Tibial nerve (tissue), 4 donors: Measurements from ENCODE around the gene CARD9. TPM values are rescaled to one million over a fixed set of nuclear protein-coding genes. Genes with fewer than 3 reads are reported as not detected.

Source experiments
- DNase-seq, 2 donors: peaks; one replicate each; pipeline ENCODE4 v3.0.0-alpha.2; 2019; ENCODE audit warnings: low spot score in 2 of 2
- H3K27ac ChIP-seq, 4 donors: fragments of 200-600 bp; sonication (generic) in 3 of 4; one replicate each; pipeline ENCODE4 v1.5.1; 2017 to 2019; ENCODE audit warnings: mild to moderate bottlenecking in 1 of 4
- H3K27me3 ChIP-seq, 2 donors: fragments of 200-600 bp; sonication (generic) in 1 of 2; one replicate each; pipeline versions ENCODE4 v1.5.1 to v1.6.0; 2017 to 2019
- H3K36me3 ChIP-seq, 3 donors: fragments of 200-600 bp; sonication (generic); one replicate each; pipeline ENCODE4 v1.5.1; 2018 to 2019
- H3K4me1 ChIP-seq, 4 donors: fragments of 200-600 bp; sonication (generic) in 3 of 4; one replicate each; pipeline ENCODE4 v1.5.1; 2017 to 2019
- H3K4me3 ChIP-seq, 4 donors: fragments of 200-600 bp; sonication (generic) in 3 of 4; one replicate each; pipeline ENCODE4 v1.5.1; 2017 to 2019; ENCODE audit warnings: mild to moderate bottlenecking in 1 of 4, moderate library complexity in 1 of 4
- H3K9me3 ChIP-seq, 4 donors: fragments of 200-600 bp; sonication (generic) in 3 of 4; one replicate each; pipeline ENCODE4 v1.5.1; 2017 to 2019
- CTCF ChIP-seq, 5 experiments: fragments of 200-600 bp in 3 of 5; fragments of 450-650 bp in 2 of 5; sonication (generic) in 3 of 5; IDR thresholded peaks; one replicate each; pipeline ENCODE4 v1.5.1; 2016 to 2019; ENCODE audit warnings: antibody characterized with exemption in 5 of 5, mild to moderate bottlenecking in 3 of 5, moderate library complexity in 2 of 5
- EP300 ChIP-seq, 2 donors: sonication (generic); formaldehyde crosslinking; IDR thresholded peaks; one replicate each; pipeline ENCODE4 v1.6.1; 2017; ENCODE audit warnings: antibody characterized with exemption in 2 of 2, mild to moderate bottlenecking in 1 of 2
- POLR2A ChIP-seq, 2 donors: fragments of 450-650 bp; IDR thresholded peaks; one replicate each; pipeline ENCODE4 v1.6.1; 2017; ENCODE audit warnings: antibody characterized with exemption in 2 of 2, mild to moderate bottlenecking in 2 of 2, moderate library complexity in 2 of 2
- WGBS, 2 donors: methylation state at CpG; one replicate each; pipeline ENCODE4 v1.1.5; 2018; 5-methylcytosine and 5-hydroxymethylcytosine counted together
- total RNA-seq, 4 donors: library from RNA; depleted of rRNA; stranded (reverse); fragments of >200 nt; gene quantifications; one replicate each; pipeline ENCODE4 v1.1.0, GENCODE V29; 2016

CARD9 gene
- total RNA-seq, 4 donors from 2014 or later, result 3.1 to 19.8 (median 3.1) TPM

GRCh38 chr9:136333045-136333444 lies 40.4 kb downstream of the CARD9 start:
- TF ChIP-seq CTCF (IDR thresholded peaks at IDR 0.05) (no peak), POLR2A (IDR thresholded peaks at IDR 0.05) (no peak), EP300 (IDR thresholded peaks at IDR 0.05) (no peak)
- H3K27me3 ChIP-seq, result no peaks in the 10 kb centered on the region
- H3K27ac ChIP-seq, result peak overlapping the region in 1 of 4 donors; percentile 37
- peaks cover 0 to 60% (median 0%) of the 10 kb centered on the region in 3 donors for H3K36me3 ChIP-seq
- H3K9me3 ChIP-seq, result no peaks in the 10 kb centered on the region
- WGBS, 2 donors, result 82 to 86% methylated on average over 11 to 12 of the region's 12 CpGs
- DNase-seq, result no peak
- H3K4me3 ChIP-seq, result no peak overlapping the region
- peaks cover 0 to 57% (median 34%) of the 10 kb centered on the region in 4 donors for H3K4me1 ChIP-seq

GRCh38 chr9:136332482-136332983 lies 40.9 kb downstream of the CARD9 start:
- Histone ChIP-seq H3K27ac (peak overlapping the region in 1 of 4 donors; percentile 96), H3K4me1 (peaks cover 0 to 59% (median 38%) of the 10 kb centered on the region in 4 donors), H3K9me3 (no peaks in the 10 kb centered on the region), H3K36me3 (peaks cover 0 to 55% (median 0%) of the 10 kb centered on the region in 3 donors), H3K27me3 (no peaks in the 10 kb centered on the region), H3K4me3 (no peak overlapping the region)
- 80 to 83% methylated on average over 10 to 11 of the region's 11 CpGs for WGBS, 2 donors
- DNase-seq, result no peak
- no peak for TF ChIP-seq POLR2A (IDR thresholded peaks at IDR 0.05)
- TF ChIP-seq CTCF (IDR thresholded peaks at IDR 0.05), result no peak
- TF ChIP-seq EP300 (IDR thresholded peaks at IDR 0.05), result no peak

GRCh38 chr9:136331556-136332481 lies 41.6 kb downstream of the CARD9 start:
- H3K4me3 ChIP-seq, result no peak overlapping the region
- WGBS, 2 donors, result 70 to 76% methylated on average over 38 to 44 of the region's 46 CpGs
- no peak for DNase-seq

GRCh38 chr9:136331030-136331429 lies 42.4 kb downstream of the CARD9 start:
- H3K4me3 ChIP-seq, result no peak overlapping the region
- H3K27ac ChIP-seq, result peak overlapping the region in 3 of 4 donors; percentile 44 to 98 (median 96)
- peaks cover 0 to 71% (median 47%) of the 10 kb centered on the region in 4 donors for H3K4me1 ChIP-seq
- H3K9me3 ChIP-seq, result no peaks in the 10 kb centered on the region
- 83 to 90% methylated on average over 9 to 12 of the region's 15 CpGs for WGBS, 2 donors
- peaks cover 0 to 40% (median 0%) of the 10 kb centered on the region in 3 donors for H3K36me3 ChIP-seq
- TF ChIP-seq POLR2A (IDR thresholded peaks at IDR 0.05) (no peak), CTCF (IDR thresholded peaks at IDR 0.05) (no peak), EP300 (IDR thresholded peaks at IDR 0.05) (no peak)
- no peak for DNase-seq
- H3K27me3 ChIP-seq, result no peaks in the 10 kb centered on the region

More at GRCh38 chr9:136331556-136332481, 41.6 kb downstream of the CARD9 start:
- Histone ChIP-seq H3K27me3 (no peaks in the 10 kb centered on the region), H3K27ac (peak overlapping the region in 3 of 4 donors; percentile 44 to 98 (median 96)), H3K4me1 (peaks cover 0 to 63% (median 41%) of the 10 kb centered on the region in 4 donors), H3K36me3 (peaks cover 0 to 48% (median 0%) of the 10 kb centered on the region in 3 donors), H3K9me3 (no peaks in the 10 kb centered on the region)
- TF ChIP-seq EP300 (IDR thresholded peaks at IDR 0.05) (no peak), CTCF (IDR thresholded peaks at IDR 0.05) (no peak), POLR2A (IDR thresholded peaks at IDR 0.05) (no peak)
